Vagina (tissue), 2 donors: ENCODE results near the gene PSMD7.

ENCODE experiments used
- POLR2A ChIP-seq, 2 donors: fragments of 450-650 bp; IDR thresholded peaks; one replicate each; pipeline ENCODE4 v1.6.1; 2017; ENCODE audit warnings: antibody characterized with exemption in 2 of 2, mild to moderate bottlenecking in 2 of 2, moderate library complexity in 2 of 2
- POLR2AphosphoS5 ChIP-seq, 2 donors: sonication (generic); formaldehyde crosslinking; IDR thresholded peaks; one replicate each; pipeline ENCODE4 v1.9.0; 2017; ENCODE audit warnings: antibody characterized with exemption in 2 of 2, mild to moderate bottlenecking in 2 of 2, low read depth in 1 of 2; ENCODE audit not compliant: insufficient read depth in 1 of 2
- TF ChIP-seq, protein P1 (sequence below), 3 experiments: fragments of 450-650 bp in 2 of 3; fragments of 200-600 bp in 1 of 3; sonication (generic) in 1 of 3; IDR thresholded peaks; one replicate each; pipeline ENCODE4 v1.5.1; 2017 to 2019; ENCODE audit warnings: antibody characterized with exemption in 3 of 3, mild to moderate bottlenecking in 2 of 3, moderate library complexity in 2 of 3

DNA sequence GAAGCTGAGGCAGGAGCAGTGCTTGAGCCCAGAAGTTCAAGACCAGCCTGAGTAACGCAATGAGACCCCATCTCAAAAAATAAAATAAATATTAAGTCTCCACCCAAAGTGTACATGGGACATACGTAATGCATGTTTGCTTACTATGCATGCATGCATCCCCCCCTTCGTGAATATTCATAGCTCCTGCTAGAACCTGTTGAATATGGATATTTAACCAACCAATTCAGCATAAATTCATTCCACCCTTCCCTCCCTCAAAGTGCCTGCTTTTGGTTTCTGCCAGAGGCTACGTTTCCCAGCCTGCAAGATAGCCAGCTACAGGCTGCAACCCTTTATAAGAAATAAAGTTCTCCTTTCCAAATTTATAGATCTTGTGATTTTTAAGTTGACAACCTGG, 12.9 kb upstream of the PSMD7 start:
- TF ChIP-seq, protein P1, sequence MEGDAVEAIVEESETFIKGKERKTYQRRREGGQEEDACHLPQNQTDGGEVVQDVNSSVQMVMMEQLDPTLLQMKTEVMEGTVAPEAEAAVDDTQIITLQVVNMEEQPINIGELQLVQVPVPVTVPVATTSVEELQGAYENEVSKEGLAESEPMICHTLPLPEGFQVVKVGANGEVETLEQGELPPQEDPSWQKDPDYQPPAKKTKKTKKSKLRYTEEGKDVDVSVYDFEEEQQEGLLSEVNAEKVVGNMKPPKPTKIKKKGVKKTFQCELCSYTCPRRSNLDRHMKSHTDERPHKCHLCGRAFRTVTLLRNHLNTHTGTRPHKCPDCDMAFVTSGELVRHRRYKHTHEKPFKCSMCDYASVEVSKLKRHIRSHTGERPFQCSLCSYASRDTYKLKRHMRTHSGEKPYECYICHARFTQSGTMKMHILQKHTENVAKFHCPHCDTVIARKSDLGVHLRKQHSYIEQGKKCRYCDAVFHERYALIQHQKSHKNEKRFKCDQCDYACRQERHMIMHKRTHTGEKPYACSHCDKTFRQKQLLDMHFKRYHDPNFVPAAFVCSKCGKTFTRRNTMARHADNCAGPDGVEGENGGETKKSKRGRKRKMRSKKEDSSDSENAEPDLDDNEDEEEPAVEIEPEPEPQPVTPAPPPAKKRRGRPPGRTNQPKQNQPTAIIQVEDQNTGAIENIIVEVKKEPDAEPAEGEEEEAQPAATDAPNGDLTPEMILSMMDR (IDR thresholded peaks at IDR 0.05) = no peak
- TF ChIP-seq POLR2A (IDR thresholded peaks at IDR 0.05) (no peak), POLR2AphosphoS5 (IDR thresholded peaks at IDR 0.05; ENCODE audit: insufficient read depth in 1 of 2, low read depth in 1 of 2) (no peak)
